Fibroblast of peridontal ligament (primary cell): ENCODE measurements around the gene PKN3.

Experiments used
- DNase-seq: peaks from one replicate; pipeline ENCODE4 v3.0.0-alpha.2; 2010; ENCODE audit errors: extremely low read depth

The PKN3 gene

DNA sequence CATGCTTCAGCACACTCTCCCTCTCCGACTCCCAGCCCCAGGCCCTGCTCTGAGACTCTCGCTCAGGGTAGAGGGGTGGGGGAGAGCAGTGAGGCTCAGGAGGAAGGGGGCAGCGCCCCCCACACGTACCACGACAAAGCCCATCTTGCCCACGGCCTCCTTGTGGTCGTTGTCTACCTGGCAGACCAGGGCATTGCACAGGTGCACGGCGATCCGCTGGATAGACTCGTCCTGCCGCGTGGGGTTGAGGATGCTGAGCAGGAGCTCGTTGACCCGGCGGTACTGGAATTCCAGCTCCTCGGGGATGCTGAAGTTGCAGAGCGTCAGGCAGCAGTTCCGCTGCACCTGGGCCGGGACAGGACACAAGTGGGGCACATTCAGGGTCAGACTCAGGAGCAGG lies 40.1 kb downstream of the PKN3 start:
- no peak for DNase-seq

DNA sequence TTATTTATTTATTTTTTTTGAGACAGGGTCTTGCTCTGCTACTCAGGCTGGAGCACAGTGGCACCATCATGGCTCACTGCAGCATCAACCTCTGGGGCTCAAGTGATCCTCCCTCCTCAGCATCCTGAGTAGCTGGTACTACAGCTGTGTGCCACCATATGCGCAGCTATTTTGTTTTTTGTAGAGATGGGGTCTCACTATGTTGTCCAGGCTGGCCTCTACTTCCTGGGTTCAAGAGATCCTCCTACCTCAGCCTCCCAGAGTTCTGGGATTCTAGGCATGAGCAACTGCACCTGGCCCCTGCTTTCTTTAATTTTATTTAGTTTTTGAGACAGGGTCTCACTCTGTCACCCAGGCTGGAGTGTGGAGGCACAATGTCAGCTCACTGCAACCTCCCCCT lies 41.1 kb downstream of the PKN3 start:
- no peak for DNase-seq

DNA sequence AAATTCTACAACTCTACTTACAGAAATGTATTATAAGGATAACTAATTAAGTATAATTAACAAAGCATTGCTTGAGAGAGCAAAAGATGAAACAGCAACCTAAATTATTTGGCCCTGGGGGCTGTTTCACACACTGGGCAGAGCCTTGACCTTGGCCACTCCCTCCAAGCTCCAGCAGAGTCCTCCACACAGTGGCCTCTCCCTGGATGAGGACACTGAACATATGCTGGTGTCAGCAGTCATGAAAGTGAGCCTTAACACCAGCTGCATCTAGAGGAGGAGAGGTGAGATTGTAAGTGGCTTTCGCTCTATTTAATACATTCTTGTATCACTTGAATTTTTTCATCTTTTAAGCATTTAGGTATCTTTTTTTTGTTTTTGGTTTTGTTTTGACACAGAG lies 44.9 kb downstream of the PKN3 start:
- DNase-seq = no peak

GRCh38 chr9:128750926-128751595 lies 48.8 kb downstream of the PKN3 start:
- no peak for DNase-seq

DNA sequence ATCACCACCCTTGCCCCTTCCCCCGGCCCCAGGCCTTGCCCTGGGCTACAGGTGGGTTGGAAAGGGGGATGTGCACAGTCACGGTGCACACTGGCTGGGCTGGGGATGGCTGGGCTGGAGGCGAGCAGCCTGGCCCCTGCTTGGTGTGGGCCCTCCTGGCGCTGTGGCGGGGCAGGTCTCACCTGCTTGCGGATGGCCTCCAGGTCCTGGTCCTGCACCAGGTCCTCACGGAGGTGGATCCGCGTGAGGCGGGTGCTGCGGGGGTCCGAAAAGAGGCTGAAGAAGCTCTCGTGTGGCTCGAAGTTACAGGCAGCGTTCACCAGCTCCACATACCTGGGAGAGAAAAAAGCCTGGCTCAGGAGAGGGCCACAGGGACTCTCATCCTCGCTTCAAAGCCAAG lies 51.3 kb downstream of the PKN3 start:
- DNase-seq = no peak

DNA sequence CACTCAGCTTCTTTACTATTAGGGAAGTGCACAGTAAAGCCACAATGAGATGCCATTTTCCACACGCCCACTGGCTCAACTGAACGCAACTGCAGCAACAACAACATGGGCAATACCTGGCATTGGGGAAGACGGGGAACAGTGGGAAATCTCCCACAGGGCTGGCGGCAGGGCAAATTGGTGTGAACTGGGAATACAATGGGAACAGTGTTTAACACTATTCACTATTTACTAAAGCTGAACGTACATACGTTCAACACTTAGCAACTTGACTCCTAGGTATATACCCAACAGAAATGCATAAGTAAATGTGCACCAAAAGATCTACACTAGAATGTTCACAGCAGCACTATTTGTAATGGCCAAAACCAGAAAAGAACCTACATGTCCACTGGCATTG lies 55.3 kb downstream of the PKN3 start:
- no peak for DNase-seq

GRCh38 chr9:128762671-128763449 lies 60.6 kb downstream of the PKN3 start:
- no peak for DNase-seq

GRCh38 chr9:128764361-128764760 lies 62.1 kb downstream of the PKN3 start:
- no peak for DNase-seq

DNA sequence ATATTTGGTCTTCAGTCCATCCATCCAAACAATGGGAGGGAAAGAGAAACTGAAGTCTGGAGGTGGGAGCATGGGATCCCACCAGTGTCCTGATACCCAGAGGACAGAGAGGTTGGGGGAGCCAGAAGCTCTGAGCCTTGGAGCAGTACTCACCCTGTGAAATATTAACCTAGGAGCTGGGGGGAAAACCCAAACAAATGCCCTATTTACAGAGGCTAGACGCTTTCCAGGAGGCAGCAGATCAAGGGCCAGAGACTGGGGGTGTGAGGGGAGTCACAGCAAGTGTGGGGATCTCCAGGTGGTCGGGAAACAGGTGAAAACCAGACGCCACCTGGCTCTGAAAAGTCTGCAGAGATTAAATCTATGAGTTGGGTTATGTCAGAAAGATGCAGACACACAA lies 63.2 kb downstream of the PKN3 start:
- DNase-seq = no peak

GRCh38 chr9:128768606-128769005 lies 66.3 kb downstream of the PKN3 start:
- no peak for DNase-seq
